Hematopoietic multipotent progenitor cell treated with erythropoietin and hydrocortisone succinate and interleukin-3 and kit ligand, for 15 days (in vitro differentiated cells): Measurements from ENCODE around the gene TMEM119.
"Not testable (repeated sequence)": the region's sequence is repeated elsewhere in the genome, so short reads cannot be mapped to it uniquely, and the experiment has no call there.

ENCODE experiments used
- DNase-seq: peaks from one replicate; pipeline ENCODE4 v3.0.0-alpha.2; 2015; ENCODE audit warnings: low spot score

Gene TMEM119

DNA sequence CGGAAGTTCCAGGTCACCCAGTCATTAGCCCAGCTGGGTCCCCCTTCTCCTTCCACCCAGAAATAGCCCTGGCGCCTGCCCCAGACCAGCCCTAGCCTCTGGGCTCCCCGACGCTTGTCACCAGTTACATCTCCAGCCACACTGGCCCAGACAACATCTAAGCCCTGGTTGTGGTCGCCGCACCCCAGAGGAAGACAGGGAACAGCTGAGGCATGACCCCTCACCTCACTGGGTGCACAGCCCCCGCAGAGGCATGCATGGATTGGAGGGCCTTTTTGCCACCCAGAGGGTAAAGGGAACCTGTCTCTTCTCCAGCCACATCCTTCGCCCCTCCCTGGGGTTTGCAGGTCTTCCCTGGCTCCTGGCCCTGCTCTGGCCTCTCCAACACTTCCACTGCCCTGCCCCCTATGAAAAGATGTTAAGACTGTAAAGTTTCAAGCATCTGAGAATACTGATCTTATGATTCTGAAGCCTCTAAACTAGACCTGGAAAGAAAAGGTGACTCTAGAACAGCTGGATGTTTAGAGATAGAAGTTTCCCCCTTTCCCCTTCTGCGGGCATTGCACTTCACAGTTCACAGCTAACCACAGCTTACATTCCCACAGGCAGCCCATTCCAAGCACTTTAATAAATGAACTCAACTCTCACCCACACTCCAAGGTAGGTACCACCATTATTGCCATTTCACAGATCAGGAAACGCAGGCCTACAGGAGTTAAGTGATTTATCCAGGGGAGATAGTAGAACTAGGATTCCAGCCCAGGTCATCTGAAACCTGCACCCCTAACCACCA is 14.7 kb downstream of the TMEM119 start:
- DNase-seq: no peak

DNA sequence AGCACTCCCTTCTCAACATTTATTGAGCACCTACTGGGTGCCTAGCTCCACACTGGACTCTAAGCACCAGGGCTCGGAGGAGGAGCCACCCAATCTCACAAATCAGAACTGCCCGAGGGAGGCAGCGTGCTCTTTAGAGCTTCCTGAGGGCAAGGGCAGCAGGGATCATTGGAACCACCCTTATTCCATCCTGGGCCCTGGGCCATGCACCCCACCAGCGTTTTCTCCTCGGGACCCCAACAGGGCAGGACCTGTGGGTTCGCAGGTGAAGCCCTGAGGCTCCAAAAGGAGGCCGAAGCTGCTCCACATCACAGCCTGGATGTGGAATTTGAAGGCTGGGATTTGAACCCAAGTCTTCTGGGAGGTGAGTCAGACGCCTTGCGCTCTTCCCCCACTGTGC is 15.4 kb downstream of the TMEM119 start:
- no peak for DNase-seq

DNA sequence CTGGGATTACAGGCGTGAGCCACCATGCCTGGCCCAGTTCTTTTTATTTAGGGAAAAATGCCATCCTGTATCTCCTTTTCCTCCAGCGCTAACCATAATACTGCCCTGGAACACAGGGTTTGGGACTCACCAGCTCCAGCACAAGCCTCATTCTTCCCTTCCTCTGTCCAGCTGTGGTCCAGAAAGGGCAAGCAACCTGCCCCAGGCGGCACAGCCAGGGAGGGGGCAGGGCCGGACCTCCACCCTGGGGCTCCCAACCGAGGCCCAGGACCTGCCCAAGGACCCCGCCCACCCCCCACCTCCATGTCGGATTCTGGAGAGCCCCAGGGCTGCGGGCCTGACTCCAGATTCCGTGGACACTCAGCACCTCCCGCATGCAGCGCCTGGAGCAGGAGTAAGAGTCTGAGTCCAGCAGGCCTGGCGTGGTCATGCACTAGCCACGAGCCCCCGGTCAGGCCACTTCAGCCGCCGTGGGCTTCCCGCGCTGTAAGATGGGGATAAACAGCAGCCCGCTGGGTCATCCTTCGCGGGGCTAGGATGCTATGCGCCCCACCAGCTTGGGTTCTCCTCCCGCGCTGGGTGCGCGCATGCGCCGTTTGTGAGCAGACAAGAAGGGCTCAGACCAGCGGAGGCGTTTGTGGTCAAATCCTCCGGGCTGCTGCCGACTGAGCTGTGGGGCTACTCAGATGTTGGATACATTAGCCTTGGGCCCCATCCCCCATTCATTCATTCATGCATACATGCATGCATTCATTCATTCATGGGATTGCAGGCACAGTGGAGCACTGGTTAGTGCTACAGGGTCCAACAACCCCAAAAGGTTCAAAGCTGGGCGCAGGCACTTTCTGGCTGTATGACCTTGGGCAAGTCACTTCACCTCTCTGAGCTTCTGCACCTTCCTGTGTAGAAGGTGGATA is 16.3 kb downstream of the TMEM119 start:
- no peak for DNase-seq

DNA sequence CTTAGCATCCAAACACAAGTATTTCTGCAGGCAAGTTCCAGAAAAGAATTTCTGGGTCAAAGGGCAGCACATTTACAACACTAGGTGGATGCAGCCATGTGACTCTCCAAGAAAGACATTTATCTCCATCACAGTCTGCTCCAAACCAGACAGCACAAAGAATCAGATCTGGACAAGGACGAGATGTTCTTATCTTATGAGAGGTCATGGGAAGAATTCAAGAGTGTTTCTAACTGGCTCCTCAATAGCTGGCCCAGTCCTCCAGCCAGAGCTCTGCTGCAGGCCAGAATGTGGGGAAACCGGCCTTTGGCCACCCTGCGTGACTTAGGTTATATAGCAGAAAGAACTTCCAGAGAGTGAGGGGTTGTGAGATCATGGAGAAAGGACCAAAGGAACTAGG is 17.4 kb downstream of the TMEM119 start:
- DNase-seq: no peak

DNA sequence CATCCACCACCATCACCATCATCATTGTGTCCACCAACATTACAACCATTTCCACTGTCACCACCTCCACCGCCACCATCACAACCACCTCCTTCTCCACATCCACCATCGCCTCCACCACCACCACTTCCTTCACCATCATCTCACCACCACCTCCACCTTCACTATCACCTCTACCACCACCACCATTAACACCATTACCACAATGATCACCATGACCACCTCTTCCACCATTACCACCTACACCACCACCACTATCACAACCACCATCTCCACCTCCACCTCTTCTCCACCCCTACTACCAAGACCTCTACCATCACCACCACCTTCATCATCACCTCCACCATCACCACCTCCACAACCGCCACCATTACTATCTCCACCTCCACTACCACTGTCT is 19.1 kb downstream of the TMEM119 start:
- no peak for DNase-seq

DNA sequence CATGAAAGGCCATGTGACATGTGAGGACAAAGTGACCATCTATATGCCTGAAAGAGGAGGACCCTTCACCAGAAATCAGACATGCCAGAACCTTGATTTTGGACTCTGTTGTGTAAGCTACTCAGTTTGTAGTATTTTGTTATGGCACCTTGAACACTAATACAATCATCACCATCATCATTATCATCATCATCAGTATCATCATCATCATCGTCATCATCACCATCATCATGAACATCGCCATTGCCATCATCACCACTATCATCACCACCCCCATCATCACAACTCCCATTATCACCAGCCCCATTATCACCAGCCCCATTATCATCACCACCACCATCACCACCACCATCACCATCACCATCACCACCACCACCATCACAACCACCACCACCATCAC is 19.6 kb downstream of the TMEM119 start:
- no peak for DNase-seq

DNA sequence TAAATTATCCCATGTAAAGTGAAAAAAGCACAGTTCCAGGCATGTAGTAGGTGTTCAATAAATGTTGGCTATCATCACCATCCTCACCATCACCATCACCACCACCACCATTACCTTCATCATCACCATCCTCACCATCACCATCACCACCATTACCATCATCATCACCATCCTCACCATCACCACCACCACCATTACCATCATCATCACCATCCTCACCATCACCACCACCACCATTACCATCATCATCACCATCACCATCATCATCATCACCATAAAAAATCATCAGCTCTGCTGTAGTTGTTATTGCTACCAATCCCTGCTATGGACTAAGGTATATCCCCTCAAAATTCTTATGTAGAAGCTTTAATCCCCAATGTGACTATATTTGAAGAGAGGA is 20.4 kb downstream of the TMEM119 start:
- no peak for DNase-seq

DNA sequence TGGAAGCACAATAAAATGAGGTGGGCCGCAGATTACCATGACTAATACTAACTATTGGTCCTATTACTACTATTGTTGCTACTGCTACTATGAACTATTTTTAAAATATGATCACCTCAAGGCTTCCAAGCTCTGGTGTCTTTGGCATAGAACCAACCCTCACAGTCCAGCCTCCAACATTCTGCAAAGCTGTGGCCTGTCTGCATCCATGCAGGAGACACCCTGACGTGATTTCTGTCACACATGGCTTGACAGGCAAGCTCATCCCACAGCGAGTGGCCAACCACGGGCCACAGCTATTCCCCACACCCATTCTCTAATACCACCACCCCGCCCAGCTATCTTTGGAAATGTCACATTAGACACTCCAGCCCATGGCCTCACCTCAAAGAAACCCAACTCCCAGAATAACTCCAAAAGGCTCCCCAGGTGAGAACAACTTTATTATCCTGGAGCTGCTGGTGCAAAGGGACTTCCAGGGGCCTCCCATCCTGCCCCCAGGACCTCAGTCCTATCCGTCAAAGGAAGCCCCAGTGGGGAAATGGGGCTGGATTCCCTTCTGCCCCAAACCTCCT is 21.1 kb downstream of the TMEM119 start:
- DNase-seq: no peak

DNA sequence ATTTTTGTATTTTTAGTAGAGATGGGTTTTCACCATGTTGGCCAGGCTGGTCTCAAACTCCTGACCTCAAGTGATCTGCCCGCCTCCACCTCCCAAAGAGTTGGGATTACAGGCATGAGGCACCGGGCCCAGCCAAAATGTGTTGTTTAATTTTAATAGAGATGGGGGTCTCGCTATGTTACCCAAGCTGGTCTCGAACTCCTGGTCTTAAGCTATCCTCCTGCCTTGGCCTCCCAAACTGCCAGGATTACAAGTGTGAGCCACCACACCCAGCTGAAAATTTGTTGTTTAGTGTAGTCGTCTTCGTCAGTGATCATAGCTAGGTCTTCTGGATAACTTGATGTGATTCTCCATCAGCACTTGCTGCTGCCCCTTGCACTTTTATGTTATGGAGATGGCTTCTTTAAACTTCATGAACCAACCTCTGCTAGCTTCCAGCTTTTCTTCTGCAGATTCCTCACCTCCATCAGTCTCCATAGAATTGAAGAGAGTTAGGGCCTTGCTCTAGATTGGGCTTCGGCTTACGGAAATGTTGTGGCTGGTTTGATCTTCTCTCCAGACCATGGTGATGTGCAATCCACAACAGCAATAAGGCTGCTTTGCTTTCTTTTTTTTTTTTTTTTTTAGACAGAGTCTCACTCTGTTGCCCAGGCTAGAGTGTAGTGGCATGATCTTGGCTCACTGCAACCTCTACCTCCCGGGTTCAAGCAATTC is 22.5 kb downstream of the TMEM119 start:
- DNase-seq: no peak

DNA sequence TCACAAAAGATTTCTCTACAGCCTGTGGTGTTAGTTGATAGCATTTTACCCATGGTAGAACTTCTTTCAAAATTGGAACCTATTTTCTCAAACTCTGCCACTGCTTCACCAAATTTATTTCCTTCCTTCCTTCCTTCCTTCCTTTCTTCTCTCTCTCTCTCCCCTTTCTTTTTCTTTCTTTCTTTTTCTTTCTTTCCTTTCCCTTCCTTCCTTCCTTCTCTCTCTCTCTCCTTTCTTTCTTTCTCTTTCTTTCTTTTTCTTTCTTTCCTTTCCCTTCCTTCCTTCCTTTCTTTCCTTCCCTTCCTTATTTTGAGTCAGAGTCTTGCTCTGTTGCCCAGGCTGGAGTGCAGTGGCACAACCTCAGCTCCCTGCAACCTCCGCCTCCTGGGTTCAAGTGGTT is 23.6 kb downstream of the TMEM119 start:
- DNase-seq: not testable (repeated sequence)

DNA sequence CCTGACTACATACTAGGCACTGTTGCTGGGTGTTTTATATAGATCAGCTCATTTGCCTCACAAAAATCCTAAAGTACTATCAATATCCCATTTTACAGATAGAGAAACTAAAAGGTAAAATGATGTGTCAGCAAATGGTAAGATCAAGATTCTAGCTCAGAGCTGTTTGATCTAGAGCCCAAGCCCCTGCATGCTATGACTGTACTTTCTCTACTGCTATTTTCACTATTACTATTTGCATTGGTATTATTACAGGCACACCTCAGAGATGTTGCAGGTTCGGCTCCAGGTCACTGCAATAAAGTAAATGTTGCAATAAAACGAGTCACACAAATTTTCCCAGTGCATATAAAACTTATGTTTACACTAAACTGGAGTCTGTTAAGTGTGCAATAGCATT is 24.6 kb downstream of the TMEM119 start:
- no peak for DNase-seq

DNA sequence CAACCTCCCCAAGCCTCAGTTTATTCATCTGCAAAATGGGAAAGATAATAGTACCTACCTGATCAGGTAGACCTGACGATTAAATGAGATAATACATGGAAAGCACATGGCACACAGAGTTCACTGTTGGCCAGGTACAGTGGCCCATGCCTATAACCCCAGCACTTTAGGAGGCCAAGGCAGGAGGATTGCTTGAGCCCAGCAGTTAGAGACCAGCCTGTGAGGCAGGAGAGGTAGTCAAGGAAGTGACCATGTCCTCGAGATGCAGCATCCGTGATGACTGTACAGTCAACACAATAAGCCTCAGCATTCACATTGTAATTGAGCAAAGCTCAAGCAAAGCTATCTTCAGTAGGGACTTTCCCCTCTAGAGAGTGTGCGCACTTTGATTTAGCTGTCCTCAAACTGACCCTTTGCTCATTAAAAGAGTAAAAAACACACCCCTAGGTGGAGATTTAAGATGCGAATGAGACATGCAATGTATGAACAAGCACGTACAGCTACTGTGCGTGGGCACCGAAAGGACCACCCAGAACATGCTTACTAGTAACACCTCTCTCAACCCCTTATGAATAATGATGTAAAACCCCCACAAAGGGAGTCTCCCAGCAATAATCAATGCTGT is 25.6 kb downstream of the TMEM119 start:
- DNase-seq: no peak

DNA sequence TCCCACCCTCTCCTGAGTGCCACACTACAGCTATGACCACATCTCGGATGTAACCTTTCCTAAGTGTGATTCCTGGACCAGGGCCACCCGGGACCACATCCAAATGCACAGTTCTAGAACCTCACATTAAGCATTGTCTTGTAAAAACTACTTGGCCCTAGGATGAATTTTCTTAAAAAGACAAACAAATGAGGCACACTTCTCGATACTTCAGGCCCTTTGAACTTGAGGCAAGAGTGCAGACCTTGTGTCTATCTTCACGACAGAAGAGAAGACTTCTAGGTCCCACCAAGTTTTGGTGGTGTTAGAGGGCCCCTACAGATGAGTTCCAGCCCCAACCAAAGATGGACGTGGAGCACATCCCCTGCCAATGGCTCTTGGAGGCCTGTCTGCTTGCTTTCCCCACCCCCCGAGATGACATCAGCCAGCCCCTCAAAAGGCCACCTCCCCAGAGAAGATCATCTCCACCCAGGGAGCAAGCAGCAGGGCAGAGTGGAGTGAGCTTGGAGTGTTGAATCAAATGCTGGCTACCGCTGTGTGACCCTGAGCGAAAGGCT is 26.2 kb downstream of the TMEM119 start:
- DNase-seq: no peak

DNA sequence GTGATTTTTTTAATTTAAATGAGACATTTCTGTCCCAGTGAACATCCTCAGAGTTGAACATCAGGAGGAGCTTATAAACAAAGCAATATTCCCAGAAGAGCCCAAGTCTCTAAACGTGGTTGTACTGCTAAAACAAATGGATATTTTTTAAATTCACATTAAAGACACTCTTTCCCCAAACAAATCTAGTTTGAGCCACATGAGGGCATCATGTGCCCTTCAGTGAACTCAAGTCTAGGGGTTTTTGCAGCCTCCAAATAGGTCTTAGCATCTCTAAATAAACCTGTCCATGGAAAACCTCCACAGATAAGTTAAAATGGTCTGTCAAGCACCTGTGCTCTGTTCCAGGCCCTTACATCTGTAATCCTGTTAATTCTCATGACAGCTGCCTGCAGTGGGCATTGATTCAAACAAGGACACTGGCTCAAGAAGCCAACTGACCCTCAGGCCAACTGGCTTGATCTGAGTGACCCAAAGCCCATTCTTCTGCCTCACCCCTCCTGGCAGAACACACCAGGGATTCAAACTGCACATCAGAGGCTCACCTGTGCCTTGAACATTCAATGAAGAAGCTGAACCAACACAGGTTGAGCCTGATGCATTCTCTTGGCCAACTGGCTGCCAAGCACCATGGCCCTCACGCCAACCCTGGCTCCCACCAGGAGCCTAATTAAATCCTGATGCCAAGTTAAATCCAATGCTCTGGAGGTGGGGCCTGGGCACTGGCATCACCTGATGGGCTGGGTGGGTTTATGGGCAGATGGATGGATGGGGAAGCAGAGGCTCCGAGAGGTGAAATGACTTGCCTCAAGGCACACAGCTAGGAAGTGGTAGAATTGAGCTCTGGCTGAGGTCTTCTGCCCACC is 26.9 kb downstream of the TMEM119 start:
- DNase-seq: peak; percentile 21

DNA sequence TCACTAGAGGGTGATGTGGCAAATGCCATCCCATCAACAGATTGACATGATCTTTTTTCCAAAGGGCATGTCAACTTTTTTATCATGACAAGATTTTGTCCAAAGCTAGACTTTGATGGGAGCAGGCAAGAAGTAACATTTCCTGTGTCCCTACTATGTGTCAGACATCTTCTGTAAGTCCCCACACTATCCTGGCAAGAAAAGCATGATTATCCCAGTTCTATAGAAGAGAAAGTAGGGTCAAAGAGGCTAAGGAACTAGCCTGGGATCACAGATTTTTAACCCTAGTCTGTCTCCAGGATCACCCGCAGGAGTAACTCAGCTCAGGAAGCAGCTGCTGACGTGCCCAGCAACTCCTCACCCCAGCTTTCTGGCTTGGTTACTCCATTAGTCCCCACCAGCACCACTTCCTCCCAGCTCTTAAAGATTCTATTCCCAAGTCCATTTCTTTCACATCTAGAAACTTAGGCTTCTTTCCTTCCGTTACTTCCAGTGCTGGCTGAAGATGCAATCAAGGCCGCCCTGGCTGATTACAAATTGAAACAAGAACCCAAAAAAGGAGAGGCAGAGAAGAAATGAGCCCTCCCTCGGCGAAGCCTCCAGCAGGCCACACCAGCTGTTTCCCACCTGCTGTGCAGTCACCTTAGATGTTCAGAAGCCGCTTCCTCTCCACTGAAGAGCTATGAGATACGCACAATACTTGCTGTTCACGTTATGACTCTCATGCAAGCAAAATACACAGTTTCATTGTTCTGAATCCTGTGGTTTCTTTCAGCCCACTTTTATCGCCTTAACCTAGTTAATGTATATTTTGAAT is 29.3 kb downstream of the TMEM119 start:
- no peak for DNase-seq

DNA sequence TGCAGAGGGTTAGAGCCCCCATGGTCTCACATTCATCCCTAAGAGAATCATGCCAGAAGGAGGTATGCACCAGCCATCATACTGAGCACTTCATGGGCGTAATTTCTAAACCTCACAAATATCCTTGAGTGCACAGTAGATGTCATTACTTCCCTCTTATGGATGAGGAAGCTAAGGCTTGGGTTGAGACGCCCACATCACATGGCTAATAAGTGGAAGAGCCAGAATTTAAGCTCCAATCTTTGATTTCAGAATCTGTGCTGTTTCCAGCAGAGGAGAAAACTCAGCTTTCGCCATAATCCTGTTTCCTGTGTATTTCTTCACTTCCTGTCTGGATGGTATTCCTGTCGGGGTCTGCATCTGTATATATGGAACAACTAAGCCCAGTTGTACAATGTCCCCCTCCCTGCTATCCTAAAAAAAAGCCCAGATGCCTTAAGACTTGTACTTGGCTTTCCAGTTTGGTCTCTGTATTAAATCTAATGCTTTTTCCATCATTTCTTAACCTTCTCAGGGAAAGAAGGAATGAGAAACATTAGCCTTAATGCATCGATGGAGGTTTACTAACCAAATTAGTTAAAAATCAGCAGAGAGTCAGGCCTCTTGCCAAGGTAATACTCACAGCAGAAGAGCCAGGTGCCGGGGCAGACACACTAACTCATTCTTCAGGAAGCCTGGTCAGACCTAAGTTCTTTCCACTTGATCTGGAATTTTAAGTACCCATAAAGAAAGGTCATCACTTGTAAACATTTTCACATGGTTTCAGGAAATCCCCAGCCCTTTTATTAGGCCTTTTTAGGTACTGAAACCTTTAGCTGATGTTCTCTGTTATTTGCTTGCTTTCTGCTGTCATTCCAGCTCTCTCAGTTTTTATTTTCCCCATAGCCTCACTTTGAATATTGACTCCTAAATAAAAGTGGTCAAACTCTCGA is 30.2 kb downstream of the TMEM119 start:
- no peak for DNase-seq

DNA sequence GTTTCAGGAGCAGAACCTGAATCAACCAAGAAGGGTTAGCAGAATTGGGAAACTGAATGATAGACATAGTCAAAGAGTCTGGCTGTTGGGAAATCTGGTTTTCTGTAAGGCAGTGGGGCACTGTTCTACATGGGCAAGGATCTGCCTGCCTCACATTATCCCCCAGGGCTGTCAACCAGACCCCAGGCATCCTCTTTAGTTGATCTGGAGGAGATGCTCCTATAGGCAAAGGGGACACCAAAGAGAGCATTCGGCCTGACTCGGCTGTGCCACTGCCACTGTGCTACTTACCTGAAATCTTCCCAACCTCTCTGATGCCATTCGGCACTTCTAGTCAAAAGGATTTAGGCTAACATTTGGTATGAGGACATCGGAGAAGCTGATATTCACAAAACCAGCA is 31.4 kb downstream of the TMEM119 start:
- no peak for DNase-seq

DNA sequence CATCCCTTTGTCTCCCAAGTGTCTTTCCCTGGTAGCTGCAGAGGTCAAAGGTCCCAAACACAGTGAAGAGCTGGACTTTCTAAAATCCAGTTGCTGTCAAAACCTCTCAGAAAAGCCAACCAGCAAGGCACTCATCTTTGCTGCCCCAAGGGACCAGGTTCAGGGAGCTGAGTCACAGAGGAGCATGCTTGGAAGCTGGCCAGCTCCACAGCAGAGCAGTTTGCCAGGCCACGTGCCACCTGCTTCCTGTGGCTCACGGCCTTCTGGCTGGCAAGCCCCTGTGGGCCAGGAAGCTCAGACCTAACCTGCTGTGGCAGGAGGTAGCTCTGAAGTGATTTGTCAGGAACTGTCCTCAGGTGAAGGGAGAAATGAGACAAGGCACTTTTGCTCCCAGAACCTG is 31.9 kb downstream of the TMEM119 start:
- peak; percentile 90 for DNase-seq

DNA sequence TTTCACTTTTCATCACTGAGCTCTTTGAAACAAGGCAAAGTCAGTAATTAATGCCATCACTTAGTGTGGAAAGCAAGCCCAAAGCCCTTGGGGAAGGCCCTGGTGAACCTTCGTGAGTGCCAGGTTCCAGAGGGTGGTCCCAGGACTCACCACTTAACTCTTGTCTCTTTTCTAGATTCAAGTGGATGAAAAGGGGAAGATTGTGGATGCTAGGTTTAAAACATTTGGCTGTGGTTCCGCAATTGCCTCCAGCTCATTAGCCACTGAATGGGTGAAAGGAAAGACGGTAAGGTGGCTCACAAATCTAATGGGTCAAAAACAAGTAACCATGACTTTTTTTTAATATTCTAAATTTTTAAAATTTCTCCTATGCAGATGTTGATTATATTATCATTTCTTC is 32.7 kb downstream of the TMEM119 start:
- DNase-seq: no peak
